NCI-H2107 treated with DMSO at 0.1 percent for 48 hours (cell line): ENCODE data around the gene SGMS2.
"Not testable (repeated sequence)": the region's sequence is repeated elsewhere in the genome, so short reads cannot be mapped to it uniquely, and the experiment has no call there.

Source experiments
- DNase-seq: peaks from one replicate; lab custom pipeline; 2025; ENCODE audit not compliant: unreplicated experiment; lab: John Stamatoyannopoulos, UW

The SGMS2 gene

DNA sequence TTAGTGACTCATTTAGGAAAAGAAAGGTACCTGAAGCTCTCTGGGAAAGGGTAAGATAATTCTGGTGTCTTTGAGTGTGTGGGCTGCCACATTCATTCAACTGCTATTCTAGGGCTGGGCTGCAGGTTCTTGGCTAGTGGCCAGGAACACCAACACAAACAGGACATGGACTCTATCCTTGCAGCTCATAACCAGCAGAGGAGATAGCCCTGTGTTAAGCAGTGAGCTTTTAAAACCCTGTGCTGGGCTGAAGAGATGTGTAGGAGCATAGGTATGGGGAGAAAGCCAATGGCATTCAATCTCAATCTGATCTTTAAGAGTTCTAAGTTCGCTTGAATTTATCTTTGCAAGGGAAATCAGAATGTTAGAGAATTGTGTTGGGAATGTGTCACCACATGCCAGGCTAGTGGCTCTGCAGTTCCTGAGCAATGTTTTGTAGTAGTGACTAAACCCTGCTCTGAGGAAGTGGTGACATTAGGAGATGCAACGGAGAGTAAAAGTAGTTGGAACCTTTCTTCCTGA is 39.2 kb downstream of the SGMS2 start:
- DNase-seq, result no peak

DNA sequence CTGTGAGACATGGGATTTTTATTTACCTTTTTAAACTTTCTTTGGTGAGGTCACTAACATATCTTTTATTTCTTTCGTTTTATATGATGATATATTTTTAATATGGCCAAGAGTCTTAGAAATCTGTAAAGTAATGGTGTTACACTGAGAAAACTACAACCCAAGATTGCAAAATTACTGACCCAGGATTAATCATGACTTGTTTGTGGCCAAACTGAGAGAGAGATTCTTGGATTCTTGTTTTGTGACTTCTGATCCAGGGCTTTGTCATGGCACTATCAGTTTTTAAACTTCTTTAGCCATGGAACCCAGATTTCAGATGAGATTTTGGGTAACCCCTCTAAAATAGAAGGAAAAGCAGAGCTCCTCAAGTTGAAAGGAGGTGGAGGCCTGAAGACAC is 42.0 kb downstream of the SGMS2 start:
- DNase-seq, result no peak

DNA sequence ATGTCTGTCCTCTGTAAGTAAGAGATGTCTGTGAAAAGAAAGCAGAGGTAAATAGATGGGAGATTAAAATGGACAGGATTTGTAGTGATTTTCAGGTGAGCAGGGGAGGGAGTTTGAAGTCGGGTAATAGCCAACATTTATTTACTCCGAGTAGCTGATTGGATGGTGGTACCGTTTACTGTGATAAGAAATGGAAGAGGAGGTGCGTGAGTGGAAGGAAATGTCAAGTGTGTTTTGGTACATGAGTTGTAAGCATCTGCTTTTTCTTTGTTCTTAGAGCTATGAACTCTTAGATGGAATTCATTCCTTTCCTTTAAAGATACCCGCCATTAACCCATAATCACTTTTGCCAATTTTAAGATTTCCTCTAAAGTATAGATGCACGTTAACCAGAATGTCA is 45.5 kb downstream of the SGMS2 start:
- no peak for DNase-seq

DNA sequence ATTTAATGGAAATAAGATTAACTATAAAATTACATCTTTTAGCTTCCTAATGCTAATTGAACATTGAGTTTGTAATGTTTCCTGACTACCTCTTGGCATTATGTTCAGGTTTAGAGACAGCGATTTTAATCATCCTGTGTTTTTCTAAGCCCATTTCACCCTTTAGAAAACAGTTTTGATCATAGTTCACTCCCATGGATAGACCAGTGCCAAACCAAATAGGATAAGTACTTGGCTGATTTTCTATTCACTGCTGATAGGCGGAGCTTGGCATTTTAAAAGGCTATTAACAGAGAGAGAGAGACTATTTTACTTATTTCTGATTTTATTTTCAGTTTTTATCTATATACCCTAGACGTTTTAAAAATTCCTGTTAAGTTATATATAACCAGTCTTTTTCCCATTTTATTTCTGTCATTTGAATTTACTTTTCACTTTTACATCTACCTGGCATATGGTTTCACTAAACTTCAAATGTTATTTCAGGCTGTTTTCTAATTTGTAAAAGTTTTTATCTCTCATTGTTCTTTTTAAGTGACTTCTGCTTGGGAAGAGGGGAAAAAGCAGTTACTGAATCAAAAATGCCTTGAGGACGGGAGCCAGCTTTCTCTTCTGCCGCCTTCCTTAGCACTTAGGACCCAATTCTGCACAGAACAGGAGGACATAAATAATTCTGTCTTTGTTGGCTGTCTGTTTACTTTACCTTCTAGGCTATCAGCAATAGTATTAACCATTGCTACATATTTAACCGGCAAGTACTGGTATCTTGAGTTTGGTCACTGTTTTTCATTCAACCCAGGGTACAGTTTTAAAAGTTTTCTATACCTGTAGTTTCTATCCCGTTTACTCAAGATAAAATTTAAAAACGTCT is 46.4 kb downstream of the SGMS2 start:
- no peak for DNase-seq

DNA sequence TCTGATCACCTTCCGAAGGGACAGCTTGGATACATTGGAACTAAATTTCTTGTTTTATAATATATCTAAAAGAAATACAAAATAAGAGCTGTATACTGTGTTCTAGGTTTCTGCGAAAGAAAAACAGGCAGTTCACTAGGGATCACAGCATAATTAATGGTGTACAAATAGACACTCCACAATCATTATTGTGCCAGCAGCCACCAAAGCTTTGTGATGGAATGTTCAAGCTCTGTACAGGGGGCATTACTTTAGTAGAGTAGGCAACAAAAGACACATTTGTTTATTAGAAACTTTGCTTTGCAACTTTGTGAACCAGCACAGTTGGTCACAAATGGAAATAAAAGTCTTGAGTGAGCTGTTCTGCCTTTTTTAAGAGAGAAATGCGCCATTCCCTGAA is 49.3 kb downstream of the SGMS2 start:
- no peak for DNase-seq

DNA sequence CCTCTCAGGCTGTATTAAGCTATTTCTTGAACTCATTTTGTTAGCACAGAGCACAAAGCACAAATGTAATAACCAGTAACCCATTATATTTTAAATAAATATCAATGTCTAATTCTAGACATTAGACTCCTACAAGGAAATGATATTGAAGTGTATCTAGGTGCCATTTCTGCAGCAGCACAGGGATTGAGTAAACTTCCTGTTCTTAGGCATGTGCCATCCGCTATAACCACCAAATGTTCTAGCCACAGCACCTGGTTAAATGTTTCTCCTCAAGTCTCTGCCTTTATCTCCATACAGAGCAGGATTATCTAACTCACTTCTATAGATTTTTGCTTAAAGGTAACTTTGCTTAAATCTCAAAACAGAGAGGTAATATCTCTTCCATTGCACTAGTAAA is 51.4 kb downstream of the SGMS2 start:
- no peak for DNase-seq

DNA sequence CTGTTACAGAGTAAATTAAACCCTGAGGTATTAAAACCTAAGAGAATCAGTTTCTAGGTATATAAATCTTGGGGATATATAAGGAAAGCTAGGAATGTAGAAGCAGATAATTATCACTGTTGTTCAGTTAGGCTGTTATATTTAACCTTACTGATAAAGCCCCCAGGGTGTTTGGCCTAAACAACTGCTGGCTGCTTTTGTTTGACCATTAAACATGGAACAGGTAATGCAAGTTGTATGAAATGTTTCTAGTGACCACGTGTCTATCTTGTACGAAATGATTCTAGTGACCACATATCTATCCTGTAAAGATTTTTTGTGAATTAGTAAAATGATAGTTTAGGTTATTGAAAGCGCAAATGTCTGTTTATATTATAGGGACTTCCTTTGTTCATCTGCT is 52.6 kb downstream of the SGMS2 start:
- DNase-seq, result no peak

DNA sequence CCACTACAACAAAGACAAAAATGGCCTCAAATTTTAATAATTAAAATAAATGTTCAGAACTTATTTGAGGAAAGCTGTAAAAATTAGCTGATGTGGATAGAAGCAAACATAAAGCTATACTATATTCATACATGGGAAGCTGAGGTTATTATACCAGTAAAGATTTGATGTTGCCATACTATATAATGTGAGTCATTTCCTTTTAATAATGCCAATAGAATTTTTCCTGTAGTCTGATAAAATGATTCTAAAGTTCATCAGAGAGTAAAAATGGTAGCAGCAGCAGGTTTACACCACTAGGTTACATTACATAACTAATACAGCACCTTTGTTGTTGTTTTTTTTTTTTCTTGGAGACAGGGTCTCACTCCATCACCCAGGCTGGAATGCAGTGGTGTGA is 61.1 kb downstream of the SGMS2 start:
- DNase-seq, result no peak

DNA sequence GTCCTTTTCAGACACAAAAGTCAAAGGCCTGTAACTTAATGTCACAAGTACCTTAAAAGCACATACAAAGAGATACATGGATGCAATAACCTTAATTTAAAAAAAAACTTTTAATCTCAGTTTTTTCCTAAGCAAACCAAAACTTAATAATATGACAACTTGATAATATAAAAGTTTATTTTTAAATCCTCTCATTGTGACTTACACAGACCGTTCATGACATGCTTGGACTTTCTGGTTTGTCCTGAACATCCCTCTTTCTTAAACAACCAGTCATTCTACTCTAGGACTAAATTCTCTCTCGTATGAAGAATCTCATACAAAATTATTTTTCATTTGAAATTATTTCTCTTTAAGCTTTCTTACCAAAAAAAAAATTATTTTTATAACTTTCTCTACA is 63.5 kb downstream of the SGMS2 start:
- no peak for DNase-seq

DNA sequence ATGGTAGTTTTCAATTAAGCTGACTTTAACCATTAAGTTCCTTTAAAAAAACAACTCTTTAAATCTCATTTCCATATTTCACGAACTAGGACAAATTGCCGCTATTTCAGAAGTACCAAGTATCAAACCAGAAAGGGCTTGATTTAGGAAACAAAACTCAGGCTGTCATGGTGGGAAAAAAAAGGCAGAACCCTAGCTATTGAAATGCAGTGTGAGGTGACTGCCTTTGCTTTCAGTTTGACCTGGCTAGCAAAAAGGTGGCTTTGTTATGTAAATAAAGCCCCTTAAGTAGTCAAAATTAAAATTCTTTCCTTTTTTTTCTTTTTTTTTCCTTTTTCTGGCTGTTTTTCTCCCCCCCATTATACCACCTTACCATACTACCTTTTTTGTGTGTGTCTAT is 66.0 kb downstream of the SGMS2 start:
- no peak for DNase-seq

DNA sequence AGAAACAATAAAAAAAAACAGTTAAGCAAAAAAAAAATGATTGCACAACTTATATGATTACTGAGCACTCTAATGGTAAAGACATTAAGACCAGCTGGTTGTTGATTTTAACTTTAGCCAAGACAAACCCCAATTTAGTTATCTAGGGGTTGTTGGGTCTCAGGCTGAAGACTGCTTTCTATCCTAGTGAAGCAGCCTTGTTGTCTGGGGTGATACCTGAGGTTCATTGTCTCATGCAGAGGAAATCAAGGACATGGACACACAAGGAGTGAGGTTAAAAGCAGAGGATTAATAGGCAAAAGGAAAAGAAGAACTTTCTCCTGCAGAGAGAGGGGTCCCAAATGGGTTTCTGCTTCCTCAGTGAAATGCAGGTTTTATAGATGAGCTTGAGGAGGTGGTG is 66.6 kb downstream of the SGMS2 start:
- no peak for DNase-seq

DNA sequence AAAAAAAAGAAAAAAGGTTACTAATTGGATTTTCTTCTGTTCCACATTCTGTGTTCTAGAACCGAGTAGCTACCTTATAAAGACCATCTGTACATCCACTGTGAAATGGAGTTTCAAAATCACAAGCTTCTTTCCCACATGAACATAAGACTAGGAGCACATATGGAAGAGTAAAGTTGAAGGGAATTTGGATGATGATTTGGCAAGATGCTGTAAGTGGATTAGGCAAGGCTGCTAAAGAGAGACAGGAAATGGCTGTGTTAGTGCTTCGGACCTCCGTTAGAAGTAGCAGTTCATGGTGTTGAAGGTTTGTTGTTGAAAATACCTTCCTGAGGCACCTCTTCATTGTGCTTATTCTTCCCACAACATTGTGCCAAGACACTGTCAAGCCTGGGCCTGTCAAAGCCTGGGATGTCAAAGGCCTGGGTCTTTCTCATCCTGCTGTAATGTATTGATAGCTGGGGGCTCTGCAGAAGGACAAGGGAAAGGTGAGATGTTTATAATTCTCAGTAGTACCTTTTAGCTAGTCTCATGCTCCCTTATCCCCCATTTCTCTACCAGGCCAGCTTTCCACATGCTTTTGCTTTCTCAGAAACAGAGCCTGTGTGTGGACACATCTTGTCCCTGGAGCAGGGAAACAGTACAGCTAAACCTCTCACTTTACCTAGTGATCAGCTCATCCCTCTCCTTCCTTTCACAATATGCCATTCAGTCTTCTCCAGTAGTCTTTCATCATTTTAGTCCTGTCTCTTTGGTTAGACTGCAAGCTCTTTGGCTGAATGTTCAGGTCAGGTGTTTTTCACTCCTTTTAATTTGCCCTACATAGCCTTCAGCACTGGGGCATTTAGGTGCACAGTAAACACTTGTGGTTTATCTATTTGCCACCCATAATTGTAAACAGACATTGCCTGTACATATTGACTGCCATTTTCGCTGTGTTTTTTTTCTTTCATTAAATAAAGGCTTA is 68.7 kb downstream of the SGMS2 start:
- DNase-seq, result no peak

DNA sequence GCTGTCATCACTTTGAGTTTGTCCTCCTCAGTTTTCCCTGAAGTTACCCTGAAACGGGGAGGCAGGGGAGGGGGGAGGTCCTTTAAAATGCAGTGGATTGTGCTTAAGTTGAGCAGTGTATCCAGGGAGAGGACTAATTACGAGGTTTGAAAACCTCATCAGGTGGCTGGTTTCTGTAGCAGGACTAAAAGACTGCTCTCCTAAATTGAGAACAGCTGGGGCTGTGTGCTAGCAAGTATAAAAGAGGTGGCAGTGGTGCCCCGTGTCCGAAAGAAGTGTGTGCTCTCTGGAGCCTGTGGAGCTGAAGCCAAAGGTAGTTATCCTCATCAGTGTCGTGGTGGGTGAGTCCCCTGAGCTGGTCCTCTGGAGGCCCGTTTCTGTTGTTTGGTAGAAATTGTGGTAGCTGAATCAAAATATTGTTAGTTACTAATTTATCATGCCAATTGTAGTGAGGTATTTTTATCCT is 69.4 kb downstream of the SGMS2 start:
- no peak for DNase-seq

DNA sequence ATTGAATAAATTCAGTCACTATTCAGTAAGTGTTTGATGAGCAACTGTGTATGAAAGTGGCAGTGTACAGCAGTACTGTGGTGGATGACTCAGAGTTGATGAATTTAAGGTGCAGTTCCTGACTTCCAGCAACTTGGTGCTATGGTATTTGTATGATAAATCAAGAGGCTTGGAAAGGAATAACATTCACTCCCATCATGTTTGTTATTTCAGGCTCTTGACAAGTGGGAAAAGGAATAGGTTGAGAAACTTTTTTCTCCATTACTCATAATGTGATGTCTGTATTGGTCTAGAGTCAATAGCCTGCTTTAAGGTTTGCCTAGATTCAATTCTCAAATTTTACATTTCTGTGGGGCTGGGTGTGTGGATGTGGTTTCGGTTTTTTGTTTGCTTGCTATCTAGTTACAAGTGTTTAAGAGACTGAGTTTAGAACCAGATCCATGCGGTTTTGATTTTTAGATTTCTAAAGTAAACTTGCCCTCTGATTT is 71.5 kb downstream of the SGMS2 start:
- no peak for DNase-seq

DNA sequence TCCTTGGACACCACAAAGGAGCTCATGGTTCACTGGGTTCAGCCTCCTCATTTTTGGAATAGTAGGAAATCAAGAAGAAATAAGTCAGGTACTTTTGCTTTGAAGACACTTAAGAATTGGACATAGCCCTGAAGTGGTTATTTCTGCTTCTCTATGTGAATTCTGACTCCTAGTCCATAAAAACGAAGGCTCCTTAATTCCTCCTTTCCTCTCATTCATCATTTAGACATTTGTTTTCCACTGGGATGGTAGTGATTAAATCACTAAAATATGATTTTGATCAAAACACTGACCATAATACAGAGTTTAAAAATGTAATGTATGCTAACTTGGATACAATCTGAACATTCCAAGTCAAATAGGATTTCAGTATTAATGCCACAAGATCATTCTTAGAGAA is 71.9 kb downstream of the SGMS2 start:
- no peak for DNase-seq

DNA sequence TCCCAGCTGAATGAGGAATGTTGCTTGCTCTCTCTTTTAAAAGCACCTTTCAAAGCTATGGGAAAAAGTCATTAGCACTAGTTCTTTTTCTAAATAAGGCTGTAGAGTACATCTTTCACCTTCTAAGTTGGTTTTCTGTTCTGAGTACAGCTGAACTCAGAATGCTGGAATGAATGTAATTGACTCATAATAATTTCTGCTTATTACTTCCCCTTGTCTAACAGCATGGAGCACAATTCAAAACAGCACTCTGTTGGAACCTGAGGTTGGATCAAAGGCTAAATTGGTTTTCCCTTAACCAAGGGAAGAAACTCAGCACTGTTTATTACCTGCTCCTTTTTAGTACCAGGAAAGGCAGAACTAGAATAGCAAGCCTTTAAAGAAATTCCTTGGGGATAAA is 73.1 kb downstream of the SGMS2 start:
- no peak for DNase-seq

DNA sequence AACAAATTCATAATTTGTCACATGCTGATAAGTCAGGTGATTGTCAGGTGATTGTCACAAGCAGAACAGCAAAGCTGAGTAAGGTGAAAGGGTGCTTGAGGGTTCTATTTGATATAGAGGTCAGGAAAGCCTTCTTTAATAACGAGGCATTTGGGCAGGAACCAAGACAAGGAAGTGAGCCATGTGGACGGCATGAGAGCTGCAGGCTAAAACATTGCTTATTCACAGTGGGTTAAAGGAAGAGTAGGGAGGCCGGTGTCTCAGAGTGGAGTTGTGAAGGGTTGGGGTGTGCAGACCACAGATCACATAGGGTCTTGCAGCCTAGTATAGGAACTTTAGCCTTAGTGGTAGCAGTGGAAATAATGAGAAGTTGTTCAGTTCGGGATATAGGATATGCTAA is 75.3 kb downstream of the SGMS2 start:
- no peak for DNase-seq

DNA sequence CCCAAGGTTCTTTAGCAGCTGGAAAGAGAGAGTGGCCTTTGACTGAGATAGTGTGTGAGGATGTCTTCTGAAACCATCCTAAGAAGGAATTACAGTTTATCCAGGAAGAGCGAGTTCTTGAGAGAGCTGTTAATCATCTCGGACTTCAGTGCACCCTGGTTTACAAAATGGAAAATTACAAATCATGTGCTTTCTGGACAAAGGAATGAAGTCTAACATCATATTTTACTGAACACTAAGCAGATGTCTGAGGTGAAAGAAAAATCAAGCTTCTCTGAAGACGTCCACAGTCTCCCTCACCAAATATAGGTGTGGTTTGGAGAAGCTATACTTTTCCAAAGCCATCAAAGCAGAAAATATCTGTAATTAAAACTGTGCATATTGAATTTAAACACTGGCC is 75.8 kb downstream of the SGMS2 start:
- DNase-seq, result no peak

DNA sequence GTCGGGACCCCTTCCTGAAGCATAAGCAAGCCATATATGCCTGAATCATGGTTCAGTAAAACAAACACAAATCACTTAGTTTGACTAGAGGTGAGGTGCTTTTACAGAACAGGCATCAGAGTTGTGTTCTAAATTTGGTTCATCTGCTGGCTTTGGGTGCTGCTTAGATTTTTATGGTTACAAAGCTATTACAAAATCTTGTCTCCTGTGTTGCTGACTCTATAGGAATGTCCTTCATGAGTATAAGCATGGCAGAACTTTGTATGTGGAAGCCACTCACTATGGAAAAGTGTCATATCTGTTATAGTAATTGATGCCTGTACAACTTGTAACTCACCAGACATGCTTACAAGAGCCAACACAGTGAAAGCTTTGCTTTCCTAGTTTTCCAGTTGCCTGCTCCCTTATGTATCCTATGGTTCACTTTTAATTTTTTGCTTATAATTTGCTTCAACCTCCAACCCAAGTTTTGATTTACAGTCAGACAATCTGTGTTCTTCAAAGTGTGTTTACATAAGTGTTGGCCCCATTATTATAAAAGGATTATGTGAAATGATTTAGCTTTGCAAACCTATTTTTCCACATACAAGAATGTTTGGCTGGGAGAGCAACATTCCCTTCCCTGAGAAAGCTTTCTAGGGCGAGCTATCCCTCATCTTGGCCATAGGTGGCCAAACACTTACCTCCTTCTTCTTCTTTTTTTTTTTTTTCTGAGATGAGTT is 76.6 kb downstream of the SGMS2 start:
- no peak for DNase-seq

DNA sequence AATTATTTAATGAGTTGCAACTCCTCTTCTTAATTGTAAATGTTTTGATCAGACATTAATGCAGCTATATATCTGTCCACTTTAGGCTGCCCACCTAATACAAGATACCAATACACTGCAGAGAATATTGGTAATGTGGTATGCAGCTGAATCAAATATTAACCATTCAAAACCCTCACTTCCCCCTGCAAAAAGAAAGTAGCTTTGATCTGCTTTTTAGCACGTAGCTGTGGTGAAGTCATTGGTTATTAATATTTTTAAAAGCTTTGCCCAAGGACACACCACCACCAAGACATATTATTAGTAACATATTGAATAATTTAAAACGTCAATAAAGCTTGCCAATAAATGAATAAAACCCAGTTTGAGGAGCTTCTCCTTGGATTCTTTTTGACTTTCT is 78.0 kb downstream of the SGMS2 start:
- DNase-seq, result no peak

DNA sequence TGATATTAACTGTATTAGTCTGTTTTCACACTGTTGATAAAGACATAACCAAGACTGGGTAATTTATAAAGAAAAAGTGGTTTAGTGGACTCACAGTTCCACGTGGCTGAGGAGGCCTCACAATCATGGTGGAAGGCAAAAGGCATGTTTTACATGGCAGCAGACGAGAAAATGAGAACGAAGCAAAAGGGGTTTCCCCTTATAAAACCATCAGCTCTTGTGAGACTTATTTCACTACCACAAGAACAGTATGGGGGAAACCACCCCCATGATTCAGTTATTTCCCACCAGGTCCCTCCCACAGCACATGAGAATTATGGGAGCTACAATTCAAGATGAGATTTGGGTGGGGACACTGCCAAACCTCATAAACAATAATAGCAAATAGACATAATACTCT is 80.3 kb downstream of the SGMS2 start:
- DNase-seq, result not testable (repeated sequence)
